WI38 (cell line): ENCODE measurements around the gene TMEM150B.

Experiments used
- H3K4me3 ChIP-seq: 2 replicates; pipeline ENCODE4 v1.5.1; 2011; ENCODE audit warnings: low read depth, mild to moderate bottlenecking, control low read depth, low read length
- CTCF ChIP-seq: IDR thresholded peaks from 2 replicates; pipeline ENCODE4 v1.5.1; 2012; ENCODE audit warnings: low read depth, mild to moderate bottlenecking, control low read depth, low read length

Gene TMEM150B

GRCh38 chr19:55301459-55302317 lies 23.5 kb downstream of the TMEM150B start:
- TF ChIP-seq CTCF = peak; percentile 85
- H3K4me3 ChIP-seq = peak overlapping the region; percentile 37; the same call in 1 of the 2 replicates

GRCh38 chr19:55300886-55301458 lies 24.2 kb downstream of the TMEM150B start:
- no peak overlapping the region for H3K4me3 ChIP-seq

GRCh38 chr19:55299991-55300390 lies 25.1 kb downstream of the TMEM150B start:
- H3K4me3 ChIP-seq = no peak overlapping the region
- no peak for TF ChIP-seq CTCF

More at GRCh38 chr19:55300886-55301458, 24.2 kb downstream of the TMEM150B start:
- no peak for TF ChIP-seq CTCF

DNA sequence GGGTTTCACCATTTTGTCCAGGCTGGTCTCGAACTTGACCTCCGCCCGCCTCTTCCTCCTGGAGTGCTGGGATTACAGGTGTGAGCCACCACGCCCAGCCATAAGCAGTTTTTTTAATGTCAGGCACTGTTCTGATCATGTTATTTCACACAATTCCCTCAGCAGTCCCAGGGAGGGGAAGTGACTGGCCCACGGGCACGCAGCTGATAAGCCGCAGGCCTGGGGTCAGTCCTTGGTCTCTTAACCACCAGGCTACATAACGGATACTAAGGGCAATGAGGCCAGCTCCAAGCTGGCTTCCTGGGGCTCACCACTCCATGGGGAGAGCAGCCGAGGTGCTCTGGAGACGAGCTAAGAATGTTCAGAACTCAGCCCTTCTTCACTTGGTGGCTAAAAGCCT lies 27.9 kb downstream of the TMEM150B start:
- H3K4me3 ChIP-seq = no peak overlapping the region
- TF ChIP-seq CTCF = no peak

GRCh38 chr19:55289117-55289796 lies 35.9 kb downstream of the TMEM150B start:
- no peak overlapping the region for H3K4me3 ChIP-seq
- no peak for TF ChIP-seq CTCF

DNA sequence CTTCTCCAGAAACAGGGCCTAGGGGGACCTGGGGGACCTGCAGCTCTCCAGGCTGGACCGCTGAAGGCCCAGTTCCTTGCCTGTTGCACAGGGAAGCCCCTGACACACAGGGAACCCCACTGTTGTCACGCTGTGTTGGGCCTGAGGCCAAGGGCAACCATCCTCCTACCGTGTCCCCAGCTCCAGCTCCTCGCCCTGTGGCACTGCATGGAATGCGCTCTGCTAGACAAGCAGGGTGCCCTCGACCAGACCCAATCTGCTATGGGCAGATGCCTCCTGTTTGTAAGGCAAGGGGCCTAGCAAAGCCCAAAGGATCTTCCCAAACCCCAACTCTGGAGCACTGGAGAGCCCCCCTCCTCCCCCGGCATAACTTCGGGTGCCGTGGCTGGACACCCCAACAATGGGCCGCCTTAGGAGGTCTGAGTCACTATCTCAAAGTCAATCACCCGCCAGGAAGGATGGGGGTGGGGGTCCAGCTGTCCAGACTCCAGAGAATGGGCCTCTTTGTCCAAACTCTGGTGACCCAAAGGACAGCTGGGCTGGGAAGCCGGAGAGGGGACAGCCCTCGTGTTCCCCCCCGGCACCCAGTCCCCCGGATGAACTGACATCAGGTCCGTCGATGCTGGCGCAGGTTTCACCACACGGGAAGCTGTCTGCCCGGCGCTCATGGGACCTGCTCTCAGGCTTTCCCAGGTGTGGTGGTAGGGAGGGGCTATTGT lies 37.6 kb downstream of the TMEM150B start:
- no peak for TF ChIP-seq CTCF

More for the DNA sequence above, 37.6 kb downstream of the TMEM150B start:
- H3K4me3 ChIP-seq = no peak overlapping the region
